Measurements from ENCODE around the gene EPHB6. TPM values are rescaled to one million over a fixed set of nuclear protein-coding genes. Genes with fewer than 3 reads are reported as not detected.

Gene EPHB6
- polyA plus RNA-seq, 1 donor from 2014 or later = 25.3 TPM

DNA sequence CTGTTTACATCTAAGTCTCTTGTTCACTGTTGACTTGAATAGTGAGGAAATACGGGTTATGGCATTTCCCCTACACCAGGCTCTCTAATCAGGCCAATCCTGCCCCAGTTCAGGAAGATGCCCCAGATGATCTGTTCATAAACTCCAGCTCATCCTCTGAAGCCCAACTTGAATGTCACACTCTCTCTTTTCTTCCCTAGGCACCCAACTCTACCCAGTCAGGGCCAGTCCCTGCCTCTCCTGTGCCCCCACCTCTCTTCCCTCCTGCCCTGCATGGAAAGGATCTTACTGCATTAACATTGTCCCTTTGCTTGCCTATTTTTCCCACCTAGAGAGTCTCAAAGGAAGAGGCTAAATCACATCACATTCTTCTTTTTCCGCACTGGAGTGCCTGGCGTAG, 41.3 kb downstream of the EPHB6 start:
- Histone ChIP-seq H3K79me2 (replicated peaks; ENCODE audit: insufficient read depth, low read length) (no peaks in the 10 kb centered on the region), H3K9me2 (ENCODE audit: insufficient read depth, low read length) (no peaks in the 10 kb centered on the region), H4K20me1 (ENCODE audit: insufficient read depth) (no peaks in the 10 kb centered on the region), H3F3A (ENCODE audit: insufficient read depth, low read length, poor library complexity, severe bottlenecking) (no peaks in the 10 kb centered on the region), H3K27ac (ENCODE audit: low read length) (no peak overlapping the region), H3K36me3 (ENCODE audit: insufficient read depth, low read length) (no peaks in the 10 kb centered on the region), H3K4me3 (ENCODE audit: low read length) (no peak overlapping the region), H3K27me3 (ENCODE audit: insufficient read depth, low read depth, low read length) (no peaks in the 10 kb centered on the region), H3K9ac (ENCODE audit: low read length) (no peak overlapping the region), H3K9me3 (ENCODE audit: low read length) (no peaks in the 10 kb centered on the region), H3K4me2 (ENCODE audit: low read length) (no peak overlapping the region), H2AFZ (ENCODE audit: low read depth, low read length) (no peak overlapping the region)
- TF ChIP-seq MXI1 (conservative IDR thresholded peaks at IDR 0.05; ENCODE audit: poor library complexity, severe bottlenecking) (no peak), TAF1 (IDR thresholded peaks at IDR 0.05; ENCODE audit: low read depth) (no peak), RAD21 (conservative IDR thresholded peaks at IDR 0.05) (no peak), SMC3 (conservative IDR thresholded peaks at IDR 0.05; ENCODE audit: poor library complexity) (no peak)
- TF ChIP-seq, protein P1, sequence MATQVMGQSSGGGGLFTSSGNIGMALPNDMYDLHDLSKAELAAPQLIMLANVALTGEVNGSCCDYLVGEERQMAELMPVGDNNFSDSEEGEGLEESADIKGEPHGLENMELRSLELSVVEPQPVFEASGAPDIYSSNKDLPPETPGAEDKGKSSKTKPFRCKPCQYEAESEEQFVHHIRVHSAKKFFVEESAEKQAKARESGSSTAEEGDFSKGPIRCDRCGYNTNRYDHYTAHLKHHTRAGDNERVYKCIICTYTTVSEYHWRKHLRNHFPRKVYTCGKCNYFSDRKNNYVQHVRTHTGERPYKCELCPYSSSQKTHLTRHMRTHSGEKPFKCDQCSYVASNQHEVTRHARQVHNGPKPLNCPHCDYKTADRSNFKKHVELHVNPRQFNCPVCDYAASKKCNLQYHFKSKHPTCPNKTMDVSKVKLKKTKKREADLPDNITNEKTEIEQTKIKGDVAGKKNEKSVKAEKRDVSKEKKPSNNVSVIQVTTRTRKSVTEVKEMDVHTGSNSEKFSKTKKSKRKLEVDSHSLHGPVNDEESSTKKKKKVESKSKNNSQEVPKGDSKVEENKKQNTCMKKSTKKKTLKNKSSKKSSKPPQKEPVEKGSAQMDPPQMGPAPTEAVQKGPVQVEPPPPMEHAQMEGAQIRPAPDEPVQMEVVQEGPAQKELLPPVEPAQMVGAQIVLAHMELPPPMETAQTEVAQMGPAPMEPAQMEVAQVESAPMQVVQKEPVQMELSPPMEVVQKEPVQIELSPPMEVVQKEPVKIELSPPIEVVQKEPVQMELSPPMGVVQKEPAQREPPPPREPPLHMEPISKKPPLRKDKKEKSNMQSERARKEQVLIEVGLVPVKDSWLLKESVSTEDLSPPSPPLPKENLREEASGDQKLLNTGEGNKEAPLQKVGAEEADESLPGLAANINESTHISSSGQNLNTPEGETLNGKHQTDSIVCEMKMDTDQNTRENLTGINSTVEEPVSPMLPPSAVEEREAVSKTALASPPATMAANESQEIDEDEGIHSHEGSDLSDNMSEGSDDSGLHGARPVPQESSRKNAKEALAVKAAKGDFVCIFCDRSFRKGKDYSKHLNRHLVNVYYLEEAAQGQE (IDR thresholded peaks at IDR 0.05; ENCODE audit: borderline replicate concordance) = no peak

DNA sequence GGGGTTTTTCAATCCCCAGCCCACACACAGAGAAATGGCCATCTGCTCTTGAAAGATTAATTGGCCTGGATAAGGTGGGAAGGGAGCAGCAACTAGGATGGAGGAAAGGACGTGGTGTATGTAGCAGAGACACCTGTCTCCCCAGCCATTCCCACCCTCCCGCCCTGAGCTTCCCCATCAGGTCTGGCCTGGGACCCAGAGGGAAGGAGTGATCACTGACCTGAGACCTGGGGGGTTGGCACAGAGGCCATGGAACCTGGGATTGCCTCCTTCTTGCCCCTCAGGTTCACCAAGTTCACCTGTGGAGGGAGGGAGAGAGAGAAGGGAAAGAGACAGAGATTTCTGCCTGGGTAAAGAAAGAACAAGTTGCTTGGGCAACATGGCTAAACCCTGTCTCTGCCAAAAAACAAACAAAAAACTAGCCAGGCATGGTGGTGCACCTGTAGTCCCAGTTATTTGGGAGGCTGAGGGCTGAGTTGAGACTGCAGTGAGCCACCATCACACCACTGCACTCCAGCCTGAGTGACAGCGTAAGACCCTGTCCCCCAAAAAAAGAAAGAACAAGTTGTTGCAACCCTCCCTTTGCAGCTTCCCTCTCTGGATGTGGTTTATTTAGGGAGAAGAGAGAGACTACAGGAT, 42.0 kb downstream of the EPHB6 start:
- no peaks in the 10 kb centered on the region for H3K9me3 ChIP-seq (ENCODE audit: low read length)
- no peaks in the 10 kb centered on the region for H3K36me3 ChIP-seq (ENCODE audit: insufficient read depth, low read length)
- H3K4me3 ChIP-seq (ENCODE audit: low read length) = no peak overlapping the region
- H3K9me2 ChIP-seq (ENCODE audit: insufficient read depth, low read length) = no peaks in the 10 kb centered on the region
- TF ChIP-seq MXI1 (conservative IDR thresholded peaks at IDR 0.05; ENCODE audit: poor library complexity, severe bottlenecking) (no peak), RAD21 (conservative IDR thresholded peaks at IDR 0.05) (no peak), SMC3 (conservative IDR thresholded peaks at IDR 0.05; ENCODE audit: poor library complexity) (no peak), EZH2 (IDR thresholded peaks at IDR 0.05; ENCODE audit: borderline replicate concordance, insufficient read depth, low read length, poor library complexity, severe bottlenecking) (no peak), EP300 (conservative IDR thresholded peaks at IDR 0.05; ENCODE audit: poor library complexity, severe bottlenecking) (no peak), TAF1 (IDR thresholded peaks at IDR 0.05; ENCODE audit: low read depth) (no peak), POLR2AphosphoS5 (IDR thresholded peaks at IDR 0.05) (no peak)
- TF ChIP-seq, protein P2, sequence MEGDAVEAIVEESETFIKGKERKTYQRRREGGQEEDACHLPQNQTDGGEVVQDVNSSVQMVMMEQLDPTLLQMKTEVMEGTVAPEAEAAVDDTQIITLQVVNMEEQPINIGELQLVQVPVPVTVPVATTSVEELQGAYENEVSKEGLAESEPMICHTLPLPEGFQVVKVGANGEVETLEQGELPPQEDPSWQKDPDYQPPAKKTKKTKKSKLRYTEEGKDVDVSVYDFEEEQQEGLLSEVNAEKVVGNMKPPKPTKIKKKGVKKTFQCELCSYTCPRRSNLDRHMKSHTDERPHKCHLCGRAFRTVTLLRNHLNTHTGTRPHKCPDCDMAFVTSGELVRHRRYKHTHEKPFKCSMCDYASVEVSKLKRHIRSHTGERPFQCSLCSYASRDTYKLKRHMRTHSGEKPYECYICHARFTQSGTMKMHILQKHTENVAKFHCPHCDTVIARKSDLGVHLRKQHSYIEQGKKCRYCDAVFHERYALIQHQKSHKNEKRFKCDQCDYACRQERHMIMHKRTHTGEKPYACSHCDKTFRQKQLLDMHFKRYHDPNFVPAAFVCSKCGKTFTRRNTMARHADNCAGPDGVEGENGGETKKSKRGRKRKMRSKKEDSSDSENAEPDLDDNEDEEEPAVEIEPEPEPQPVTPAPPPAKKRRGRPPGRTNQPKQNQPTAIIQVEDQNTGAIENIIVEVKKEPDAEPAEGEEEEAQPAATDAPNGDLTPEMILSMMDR (IDR thresholded peaks at IDR 0.05; ENCODE audit: poor library complexity, severe bottlenecking) = no peak
- TF ChIP-seq, protein P1 (IDR thresholded peaks at IDR 0.05; ENCODE audit: borderline replicate concordance) = no peak
- H3K9ac ChIP-seq (ENCODE audit: low read length) = no peak overlapping the region
- no peak overlapping the region for H3K4me2 ChIP-seq (ENCODE audit: low read length)
- no peak overlapping the region for H2AFZ ChIP-seq (ENCODE audit: low read depth, low read length)
- H3F3A ChIP-seq (ENCODE audit: insufficient read depth, low read length, poor library complexity, severe bottlenecking) = no peaks in the 10 kb centered on the region
- no peaks in the 10 kb centered on the region for H4K20me1 ChIP-seq (ENCODE audit: insufficient read depth)
- no peaks in the 10 kb centered on the region for H3K79me2 ChIP-seq (replicated peaks; ENCODE audit: insufficient read depth, low read length)
- no peaks in the 10 kb centered on the region for H3K27me3 ChIP-seq (ENCODE audit: insufficient read depth, low read depth, low read length)
- no peak overlapping the region for H3K27ac ChIP-seq (ENCODE audit: low read length)

Measured in neural cell (in vitro differentiated cells).